MM.1S (cell line): ENCODE data around the gene SPPL3.
"Not testable (repeated sequence)": the region's sequence is repeated elsewhere in the genome, so short reads cannot be mapped to it uniquely, and the experiment has no call there.

Experiments
- DNase-seq: peaks from one replicate; pipeline ENCODE4 v3.0.0-alpha.2; 2015
- H2AFZ ChIP-seq: fragments of 300-600 bp; sonication (generic); 2 replicates; pipeline ENCODE4 v1.6.0; 2016; ENCODE audit warnings: antibody characterized with exemption, low read length
- H3F3A ChIP-seq: fragments of 300-600 bp; sonication (generic); 2 replicates; pipeline ENCODE4 v1.6.1; 2016; ENCODE audit warnings: mild to moderate bottlenecking, antibody characterized with exemption, low read length, moderate library complexity, mixed read lengths; ENCODE audit not compliant: insufficient read depth
- H3K27ac ChIP-seq: fragments of 300-600 bp; sonication (generic); 2 replicates; pipeline ENCODE4 v1.5.1; 2016; ENCODE audit warnings: mild to moderate bottlenecking, low read length
- H3K27me3 ChIP-seq: fragments of 300-600 bp; sonication (generic); replicated peaks from 2 replicates; pipeline ENCODE4 v1.6.0; 2016; ENCODE audit warnings: low read length; ENCODE audit not compliant: insufficient read depth
- H3K36me3 ChIP-seq: fragments of 300-600 bp; sonication (generic); replicated peaks from 2 replicates; pipeline ENCODE4 v1.6.1; 2016; ENCODE audit warnings: mild to moderate bottlenecking, low read length, mixed read lengths; ENCODE audit not compliant: insufficient read depth
- H3K4me1 ChIP-seq: fragments of 300-600 bp; sonication (generic); 2 replicates; pipeline ENCODE4 v1.6.1; 2016; ENCODE audit warnings: low read length, mixed read lengths
- H3K4me2 ChIP-seq: fragments of 300-600 bp; sonication (generic); 2 replicates; pipeline ENCODE4 v1.6.0; 2016; ENCODE audit warnings: low read depth, low read length
- H3K4me3 ChIP-seq: fragments of 300-600 bp; sonication (generic); 2 replicates; pipeline ENCODE4 v1.5.1; 2016; ENCODE audit warnings: low read length, mixed read lengths
- H3K79me2 ChIP-seq: fragments of 300-600 bp; sonication (generic); 2 replicates; pipeline ENCODE4 v1.6.1; 2016; ENCODE audit warnings: mixed run types, low read length, mixed read lengths
- H3K9ac ChIP-seq: fragments of 300-600 bp; sonication (generic); 2 replicates; pipeline ENCODE4 v1.6.1; 2016; ENCODE audit warnings: low read length, mixed read lengths
- H3K9me2 ChIP-seq: fragments of 300-600 bp; sonication (generic); replicated peaks from 2 replicates; pipeline ENCODE4 v1.6.1; 2016; ENCODE audit warnings: mild to moderate bottlenecking, low read length, mixed read lengths; ENCODE audit not compliant: insufficient read depth
- H3K9me3 ChIP-seq: fragments of 300-600 bp; sonication (generic); replicated peaks from 2 replicates; pipeline ENCODE4 v1.6.1; 2016; ENCODE audit warnings: mild to moderate bottlenecking, low read length, mixed read lengths; ENCODE audit not compliant: insufficient read depth
- H4K20me1 ChIP-seq: fragments of 300-600 bp; sonication (generic); 2 replicates; pipeline ENCODE4 v1.6.1; 2016; ENCODE audit warnings: mild to moderate bottlenecking, low read length, moderate library complexity, mixed read lengths; ENCODE audit not compliant: insufficient read depth
- EZH2 ChIP-seq: fragments of 300-600 bp; sonication (generic); optimal IDR thresholded peaks from 2 replicates; pipeline ENCODE3; 2017; ENCODE audit warnings: low read depth, mild to moderate bottlenecking, antibody characterized with exemption, low read length, mixed read lengths
- EZH2phosphoT487 ChIP-seq: fragments of 300-600 bp; sonication (generic); IDR thresholded peaks from 2 replicates; pipeline ENCODE4 v1.6.1; 2018; ENCODE audit warnings: antibody characterized with exemption, low read length
- TF ChIP-seq, protein P1 (sequence below): fragments of 300-600 bp; sonication (generic); IDR thresholded peaks from 2 replicates; pipeline ENCODE4 v1.5.1; 2016; ENCODE audit warnings: antibody characterized with exemption, low read length, mixed read lengths

Gene SPPL3

DNA sequence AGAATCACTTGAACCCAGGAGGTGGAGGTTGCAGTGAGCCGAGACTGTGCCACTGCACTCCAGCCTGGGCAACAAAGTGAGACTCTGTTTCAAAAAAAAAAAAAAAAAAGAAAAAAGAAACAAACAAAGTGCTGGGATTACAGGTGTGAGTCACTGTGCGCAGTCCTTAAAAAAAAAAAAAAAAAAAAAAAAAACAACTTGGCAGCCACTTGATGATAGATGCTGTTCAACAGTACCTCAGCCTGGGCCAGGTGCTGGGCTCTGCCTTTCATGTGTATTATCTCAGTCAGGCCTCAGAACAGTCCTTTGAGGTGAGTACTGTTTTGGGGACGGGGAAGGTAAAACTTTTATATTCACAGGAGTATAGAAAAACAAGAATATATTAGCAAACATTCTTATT lies 169.0 kb downstream of the SPPL3 start:
- no peak overlapping the region for H2AFZ ChIP-seq

DNA sequence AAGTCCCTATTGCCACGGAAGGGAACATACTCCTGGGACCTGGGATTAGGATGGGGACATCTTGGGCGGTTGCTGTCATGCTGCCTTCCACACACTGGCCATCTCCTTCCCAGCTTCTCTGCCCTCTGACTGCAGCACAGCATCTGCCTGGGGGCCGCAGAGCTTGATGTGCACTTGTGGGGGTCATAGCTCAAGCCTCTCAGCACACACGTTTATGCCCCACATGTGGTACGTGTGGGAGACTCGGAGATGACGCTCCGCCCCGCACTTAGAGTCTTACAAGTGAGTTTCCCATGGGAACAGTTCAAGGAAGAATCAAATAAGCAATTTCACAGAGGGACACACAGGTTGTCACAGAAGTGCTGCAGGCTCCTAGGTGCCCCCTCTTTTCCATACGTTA lies 169.9 kb downstream of the SPPL3 start:
- Histone ChIP-seq H2AFZ (no peak overlapping the region), H3K4me3 (no peak overlapping the region), H3K4me1 (no peaks in the 10 kb centered on the region), H3K27me3 (no peaks in the 10 kb centered on the region), H3K27ac (no peak overlapping the region), H3K9ac (no peak overlapping the region), H4K20me1 (no peaks in the 10 kb centered on the region), H3K79me2 (no peaks in the 10 kb centered on the region), H3K36me3 (no peaks in the 10 kb centered on the region), H3K9me2 (no peaks in the 10 kb centered on the region), H3K4me2 (no peak overlapping the region), H3F3A (no peaks in the 10 kb centered on the region), H3K9me3 (no peaks in the 10 kb centered on the region)
- TF ChIP-seq EZH2phosphoT487 (no peak), EZH2 (no peak)
- TF ChIP-seq, protein P1, sequence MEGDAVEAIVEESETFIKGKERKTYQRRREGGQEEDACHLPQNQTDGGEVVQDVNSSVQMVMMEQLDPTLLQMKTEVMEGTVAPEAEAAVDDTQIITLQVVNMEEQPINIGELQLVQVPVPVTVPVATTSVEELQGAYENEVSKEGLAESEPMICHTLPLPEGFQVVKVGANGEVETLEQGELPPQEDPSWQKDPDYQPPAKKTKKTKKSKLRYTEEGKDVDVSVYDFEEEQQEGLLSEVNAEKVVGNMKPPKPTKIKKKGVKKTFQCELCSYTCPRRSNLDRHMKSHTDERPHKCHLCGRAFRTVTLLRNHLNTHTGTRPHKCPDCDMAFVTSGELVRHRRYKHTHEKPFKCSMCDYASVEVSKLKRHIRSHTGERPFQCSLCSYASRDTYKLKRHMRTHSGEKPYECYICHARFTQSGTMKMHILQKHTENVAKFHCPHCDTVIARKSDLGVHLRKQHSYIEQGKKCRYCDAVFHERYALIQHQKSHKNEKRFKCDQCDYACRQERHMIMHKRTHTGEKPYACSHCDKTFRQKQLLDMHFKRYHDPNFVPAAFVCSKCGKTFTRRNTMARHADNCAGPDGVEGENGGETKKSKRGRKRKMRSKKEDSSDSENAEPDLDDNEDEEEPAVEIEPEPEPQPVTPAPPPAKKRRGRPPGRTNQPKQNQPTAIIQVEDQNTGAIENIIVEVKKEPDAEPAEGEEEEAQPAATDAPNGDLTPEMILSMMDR, result no peak
- no peak for DNase-seq

More for the DNA sequence above, 169.0 kb downstream of the SPPL3 start:
- no peak overlapping the region for H3K9ac ChIP-seq
- TF ChIP-seq, protein P1, result no peak
- no peak for TF ChIP-seq EZH2
- TF ChIP-seq EZH2phosphoT487, result no peak
- H3K9me3 ChIP-seq, result no peaks in the 10 kb centered on the region
- H3K4me2 ChIP-seq, result no peak overlapping the region
- H3K9me2 ChIP-seq, result no peaks in the 10 kb centered on the region
- H3K36me3 ChIP-seq, result no peaks in the 10 kb centered on the region
- no peak overlapping the region for H3K4me3 ChIP-seq
- H4K20me1 ChIP-seq, result no peaks in the 10 kb centered on the region
- H3K27ac ChIP-seq, result no peak overlapping the region
- no peak for DNase-seq
- no peaks in the 10 kb centered on the region for H3F3A ChIP-seq
- H3K79me2 ChIP-seq, result no peaks in the 10 kb centered on the region
- no peaks in the 10 kb centered on the region for H3K4me1 ChIP-seq
- no peaks in the 10 kb centered on the region for H3K27me3 ChIP-seq

DNA sequence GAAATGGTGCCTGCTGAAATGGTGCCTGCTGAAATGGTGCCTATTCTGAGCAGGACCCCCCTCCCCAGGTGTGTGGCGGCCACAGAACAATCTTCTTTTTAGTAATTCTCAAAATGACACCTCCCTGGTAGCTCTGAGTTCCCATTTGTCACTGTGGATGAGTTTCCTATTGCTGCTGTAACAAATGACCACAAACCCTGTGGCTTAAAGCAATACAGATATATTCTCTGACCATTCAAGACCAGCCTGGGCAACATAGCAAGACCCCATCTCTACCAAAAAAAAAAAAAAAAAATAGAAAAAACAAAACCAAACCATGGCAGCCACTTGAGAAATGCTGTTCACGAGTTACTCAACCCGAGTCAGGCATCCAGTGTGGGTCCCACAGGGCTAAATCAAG lies 170.6 kb downstream of the SPPL3 start:
- Histone ChIP-seq H4K20me1 (no peaks in the 10 kb centered on the region), H3K4me2 (no peak overlapping the region), H3K79me2 (no peaks in the 10 kb centered on the region), H3K4me1 (no peaks in the 10 kb centered on the region), H3F3A (no peaks in the 10 kb centered on the region), H2AFZ (no peak overlapping the region), H3K36me3 (no peaks in the 10 kb centered on the region), H3K9ac (no peak overlapping the region), H3K4me3 (no peak overlapping the region), H3K9me2 (no peaks in the 10 kb centered on the region), H3K27ac (no peak overlapping the region), H3K27me3 (no peaks in the 10 kb centered on the region), H3K9me3 (no peaks in the 10 kb centered on the region)
- no peak for DNase-seq
- TF ChIP-seq EZH2, result no peak

DNA sequence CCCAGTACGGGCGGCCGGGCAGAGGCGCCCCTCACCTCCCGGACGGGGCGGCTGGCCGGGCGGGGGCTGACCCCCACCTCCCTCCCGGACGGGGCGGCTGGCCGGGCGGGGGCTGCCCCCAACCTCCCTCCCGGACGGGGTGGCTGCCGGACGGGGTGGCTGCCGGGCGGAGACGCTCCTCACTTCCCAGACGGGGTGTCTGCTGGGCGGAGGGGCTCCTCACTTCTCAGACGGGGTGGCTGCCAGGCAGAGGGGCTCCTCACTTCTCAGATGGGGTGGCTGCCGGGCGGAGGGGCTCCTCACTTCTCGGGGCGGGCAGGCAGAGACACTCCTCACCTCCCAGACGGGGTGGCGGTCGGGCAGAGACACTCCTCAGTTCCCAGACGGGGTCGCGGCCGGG lies 172.0 kb downstream of the SPPL3 start:
- DNase-seq, H3K36me3 ChIP-seq, H3K4me3 ChIP-seq, H3K9ac ChIP-seq, H2AFZ ChIP-seq, H3K27ac ChIP-seq, H3K27me3 ChIP-seq, H4K20me1 ChIP-seq, H3F3A ChIP-seq, H3K4me1 ChIP-seq, H3K9me2 ChIP-seq, H3K79me2 ChIP-seq, H3K9me3 ChIP-seq, H3K4me2 ChIP-seq: not testable (repeated sequence)
